ELR (cell line): ENCODE data around the gene SKIL.

ENCODE experiments used
- DNase-seq: peaks from one replicate; pipeline ENCODE4 v3.0.0-alpha.2; 2015; ENCODE audit warnings: low read depth

SKIL gene

DNA sequence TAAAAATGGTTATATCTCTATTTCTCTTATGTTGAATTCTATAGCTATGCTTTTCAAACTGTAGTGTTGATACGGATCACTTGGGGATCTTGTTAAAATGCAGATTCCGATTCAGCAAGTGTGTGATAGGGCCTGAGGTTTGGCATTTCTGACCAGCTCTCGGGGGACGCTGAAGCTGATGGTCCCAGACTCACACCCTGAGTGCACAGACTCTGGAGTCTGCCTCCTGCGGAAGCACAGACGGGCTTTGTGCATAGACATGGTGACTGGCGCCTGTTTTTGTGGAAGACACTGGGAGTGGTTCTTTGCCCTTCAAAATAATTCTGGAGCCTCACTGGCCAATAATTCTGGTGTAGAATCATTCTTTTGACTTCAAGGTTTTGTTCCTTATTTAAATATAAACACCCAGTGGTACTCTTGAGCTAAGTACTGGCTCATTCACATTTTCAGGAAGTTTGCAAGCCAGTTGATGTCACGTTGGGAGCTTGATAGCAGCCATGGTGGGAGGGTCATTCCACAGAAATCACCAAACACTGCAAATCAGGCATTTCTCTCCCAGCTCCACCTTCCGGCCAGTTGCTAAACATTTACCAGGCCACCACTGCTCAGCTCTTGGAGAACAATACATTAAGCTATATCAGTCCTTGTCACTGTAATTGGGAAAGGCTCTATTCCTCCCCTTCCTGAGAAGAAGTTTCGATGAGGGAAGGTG, 80.3 kb downstream of the SKIL start:
- peak; percentile 44 for DNase-seq

DNA sequence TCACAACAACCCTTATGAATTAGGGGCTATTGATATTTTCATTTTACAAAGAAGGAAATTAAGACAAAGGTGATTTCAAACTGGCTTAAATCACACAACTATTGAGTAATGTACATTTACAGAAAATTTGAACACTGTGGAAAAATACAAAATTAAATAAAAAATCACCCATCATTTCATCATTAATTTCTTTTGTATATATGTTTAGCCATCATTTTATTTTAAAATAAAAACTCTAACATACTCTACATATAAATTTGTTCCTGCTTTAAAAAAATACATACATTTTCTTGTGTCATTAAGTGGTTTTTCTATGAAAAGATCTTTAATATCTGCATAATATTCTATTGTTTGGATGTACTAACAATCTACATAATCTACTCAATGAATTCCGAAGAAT, 81.3 kb downstream of the SKIL start:
- no peak for DNase-seq

DNA sequence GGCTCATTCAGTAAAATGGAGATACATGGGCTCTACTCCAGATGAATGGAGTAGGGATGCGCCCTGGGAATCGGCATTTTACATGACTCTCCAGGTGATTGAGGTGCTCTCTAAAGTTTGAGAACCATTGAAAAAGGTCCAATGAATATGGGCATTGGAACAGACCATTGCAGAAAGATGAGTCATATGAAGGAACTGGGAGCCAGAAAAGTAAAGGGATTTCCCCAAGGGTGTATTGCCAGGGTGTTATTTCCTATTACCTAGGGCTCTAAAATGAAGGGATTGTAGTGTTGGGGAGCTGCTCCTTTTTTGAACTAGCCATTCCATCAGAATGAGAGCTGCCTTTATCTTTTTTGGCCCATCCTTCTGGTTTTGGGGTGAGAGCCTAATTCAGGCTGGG, 82.8 kb downstream of the SKIL start:
- peak; percentile 75 for DNase-seq

DNA sequence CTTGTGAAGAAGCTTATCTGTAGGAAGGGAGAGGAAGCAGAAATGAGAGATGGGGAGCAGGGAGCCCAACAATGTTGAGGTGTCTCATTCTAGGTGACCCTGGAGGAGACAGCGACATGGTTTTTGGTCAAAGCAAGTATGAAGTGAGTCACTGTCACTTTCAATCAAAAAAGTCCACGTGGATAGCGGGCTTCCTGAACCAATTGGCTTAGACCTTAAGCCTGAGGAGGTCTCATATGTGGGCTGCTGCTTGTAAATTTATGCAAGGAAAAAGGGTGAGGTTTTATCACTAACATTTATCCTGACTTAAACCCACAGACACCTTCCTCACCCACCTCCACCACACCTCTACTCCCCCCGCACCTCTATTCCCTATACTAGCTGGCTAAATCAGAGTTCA, 83.9 kb downstream of the SKIL start:
- no peak for DNase-seq

DNA sequence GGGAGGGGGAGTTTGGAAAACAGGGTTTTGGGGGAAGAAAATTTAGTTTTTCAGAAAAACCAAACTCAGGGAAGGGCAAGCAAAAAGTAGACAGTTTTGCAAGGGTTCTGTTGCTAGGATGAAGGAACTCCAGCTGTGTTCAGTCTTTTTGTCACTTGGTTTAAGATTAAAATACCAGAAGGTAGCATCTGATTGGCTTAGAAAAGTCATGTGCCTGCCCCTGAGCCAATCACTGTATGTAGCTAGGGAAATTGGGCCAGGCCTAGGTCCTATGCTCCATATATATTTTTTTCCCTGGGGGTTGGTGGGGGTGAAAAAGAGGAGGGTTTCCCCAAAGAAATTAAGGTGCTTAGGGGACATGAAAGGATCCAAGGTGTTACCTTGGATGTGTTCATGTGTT, 85.4 kb downstream of the SKIL start:
- DNase-seq = no peak

DNA sequence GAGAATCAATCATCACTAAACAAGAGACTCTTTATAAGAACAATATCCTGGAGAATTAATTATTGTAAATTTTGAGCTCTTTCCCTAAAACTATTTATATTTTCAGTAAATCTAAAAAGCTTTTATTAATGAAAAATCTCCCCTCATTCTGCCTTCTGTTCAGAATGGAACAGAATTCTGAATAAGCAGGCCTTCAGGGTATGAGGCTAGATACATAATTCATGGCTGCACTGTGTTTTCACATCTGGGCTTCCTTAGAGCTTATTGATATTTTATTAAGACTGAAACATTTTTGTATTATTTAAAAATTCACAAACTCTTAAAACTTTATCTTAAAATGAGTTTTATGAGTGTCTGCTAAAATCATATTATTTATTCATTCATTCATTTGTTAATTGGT, 85.9 kb downstream of the SKIL start:
- DNase-seq = no peak
